HCT116 (cell line): ENCODE data around the gene PSORS1C1. TPM values are rescaled to one million over a fixed set of nuclear protein-coding genes. Genes with fewer than 3 reads are reported as not detected.

Source experiments
- ATAC-seq: fragments of 200-7000 bp; cut with Tn5 transposase; 2 replicates; pipeline ENCODE4 v1.9.1; 2020; ENCODE audit warnings: mild to moderate bottlenecking, moderate library complexity
- BruUV-seq: library from RNA; stranded (reverse); fragments of 400-500 nt; replicated peaks from 2 replicates; lab custom pipeline; 2021; lab: Mats Ljungman, UMichigan
- CTCF ChIA-PET: fragments of 300-600 bp; sonication (Branson Sonifier 250); formaldehyde crosslinking; loops from one replicate; lab custom pipeline; 2021; ENCODE audit warnings: antibody characterized with exemption; lab: Charles Lee
- POLR2A ChIA-PET: fragments of 300-600, 350-600 bp; sonication (Branson Sonifier 250); formaldehyde crosslinking; loops from one replicate; lab custom pipeline; 2021; ENCODE audit warnings: antibody characterized with exemption; lab: Charles Lee
- RAD21 ChIA-PET, 2 experiments: fragments of 300-600 bp; sonication (Branson Sonifier 250); formaldehyde crosslinking; loops; one replicate each; lab custom pipeline; 2023; ENCODE audit warnings: low total read pairs in 2 of 2; ENCODE audit not compliant: uncharacterized antibody in 2 of 2, unreplicated experiment in 2 of 2, low non-redundant PET in 1 of 2; lab: Charles Lee
- DNase-seq: peaks from one replicate; pipeline ENCODE4 v3.0.0-alpha.2; 2010; ENCODE audit warnings: low read depth, low spot score
- H2AFZ ChIP-seq: fragments of 200-600 bp; shearing (Covaris generic), sonication (generic); 2 replicates; pipeline ENCODE4 v1.6.1; 2017; ENCODE audit warnings: low read depth, mixed run types, mixed read lengths, antibody characterized with exemption, low read length; ENCODE audit not compliant: poor library complexity, severe bottlenecking
- H3K27ac ChIP-seq: 2 replicates; pipeline ENCODE4 v1.5.1; 2012; ENCODE audit warnings: low read depth, low read length
- H3K27me3 ChIP-seq: fragments of 200-600 bp; sonication (generic); 2 replicates; pipeline ENCODE4 v1.6.1; 2016; ENCODE audit warnings: mixed run types, low read length, mixed read lengths; ENCODE audit not compliant: insufficient read depth
- H3K36me3 ChIP-seq, 2 experiments: fragments of 200-500 bp in 1 of 2; fragments of 200-600 bp in 1 of 2; sonication (Bioruptor generic) in 1 of 2; sonication (generic) in 1 of 2; 2 replicates each; pipeline versions ENCODE4 v1.5.1 to v1.6.1; 2014 to 2016; ENCODE audit warnings: low read length in 2 of 2, inconsistent platforms in 1 of 2, mixed read lengths in 1 of 2, mixed run types in 1 of 2; ENCODE audit not compliant: insufficient read depth in 2 of 2, control insufficient read depth in 1 of 2
- H3K4me1 ChIP-seq, 2 experiments: fragments of 200-600 bp in 1 of 2; sonication (generic) in 1 of 2; 2 replicates each; pipeline versions ENCODE4 v1.5.1 to v1.6.1; 2012 to 2017; ENCODE audit warnings: low read length in 2 of 2, inconsistent platforms in 1 of 2, mild to moderate bottlenecking in 1 of 2, mixed read lengths in 1 of 2, mixed run types in 1 of 2, moderate library complexity in 1 of 2; ENCODE audit not compliant: insufficient read depth in 2 of 2, control insufficient read depth in 1 of 2
- H3K4me2 ChIP-seq: fragments of 200-600 bp; sonication (generic); 2 replicates; pipeline ENCODE4 v1.6.1; 2017; ENCODE audit warnings: mixed run types, low read length, mixed read lengths
- H3K4me3 ChIP-seq, 2 experiments: fragments of 200-600 bp in 1 of 2; sonication (generic) in 1 of 2; replicated peaks in 1 of 2; 2 replicates each; pipeline ENCODE4 v1.5.1; 2011 to 2016; ENCODE audit warnings: low read length in 2 of 2, control low read depth in 1 of 2, low read depth in 1 of 2, mild to moderate bottlenecking in 1 of 2, mixed read lengths in 1 of 2, mixed run types in 1 of 2
- H3K79me2 ChIP-seq: fragments of 200-600 bp; sonication (generic); 2 replicates; pipeline ENCODE4 v1.6.1; 2017; ENCODE audit warnings: mild to moderate bottlenecking, mixed run types, low read length, moderate library complexity, mixed read lengths; ENCODE audit not compliant: insufficient read depth
- H3K9ac ChIP-seq: fragments of 200-600 bp; sonication (generic); 2 replicates; pipeline ENCODE4 v1.6.1; 2016; ENCODE audit warnings: low read length, mixed read lengths
- H3K9me2 ChIP-seq: fragments of 200-600 bp; sonication (generic), shearing (Covaris generic); 2 replicates; pipeline ENCODE4 v1.6.1; 2017; ENCODE audit warnings: mixed run types, mild to moderate bottlenecking, moderate library complexity; ENCODE audit not compliant: insufficient read depth
- H3K9me3 ChIP-seq, 2 experiments: fragments of 200-500 bp in 1 of 2; fragments of 200-600 bp in 1 of 2; sonication (Bioruptor generic) in 1 of 2; sonication (generic) in 1 of 2; 2 replicates each; pipeline ENCODE4 v1.6.1; 2014 to 2017; ENCODE audit warnings: low read length in 2 of 2, mixed read lengths in 2 of 2, inconsistent platforms in 1 of 2, low read depth in 1 of 2, mild to moderate bottlenecking in 1 of 2, mixed run types in 1 of 2, moderate library complexity in 1 of 2; ENCODE audit not compliant: control insufficient read depth in 1 of 2, insufficient read depth in 1 of 2
- H4K20me1 ChIP-seq: fragments of 200-600 bp; sonication (generic), shearing (Covaris generic); 2 replicates; pipeline ENCODE4 v1.6.1; 2017; ENCODE audit warnings: mixed run types, mild to moderate bottlenecking, moderate library complexity; ENCODE audit not compliant: insufficient read depth
- CEBPB ChIP-seq: IDR thresholded peaks from 2 replicates; pipeline ENCODE4 v1.6.1; 2012; ENCODE audit warnings: low read depth
- EGR1 ChIP-seq: IDR thresholded peaks from 2 replicates; pipeline ENCODE4 v1.6.1; 2012; ENCODE audit warnings: low read depth
- ELF1 ChIP-seq: IDR thresholded peaks from 2 replicates; pipeline ENCODE4 v1.6.1; 2012; ENCODE audit warnings: low read depth, borderline replicate concordance
- EZH2 ChIP-seq: fragments of 200-600 bp; sonication (generic); IDR thresholded peaks from 2 replicates; pipeline ENCODE4 v1.6.1; 2017; ENCODE audit warnings: antibody characterized with exemption, mixed run types
- EZH2phosphoT487 ChIP-seq: fragments of 200-600 bp; IDR thresholded peaks from 2 replicates; pipeline ENCODE4 v1.6.1; 2018; ENCODE audit warnings: antibody characterized with exemption, borderline replicate concordance
- FOSL1 ChIP-seq: IDR thresholded peaks from 2 replicates; pipeline ENCODE4 v1.6.1; 2012; ENCODE audit warnings: low read depth
- JUND ChIP-seq: IDR thresholded peaks from 2 replicates; pipeline ENCODE4 v1.6.1; 2012
- POLR2A ChIP-seq: IDR thresholded peaks from 2 replicates; pipeline ENCODE4 v1.7.0; 2011; ENCODE audit warnings: borderline replicate concordance; ENCODE audit not compliant: insufficient read depth, insufficient read length; ENCODE audit errors: extremely low read depth
- POLR2AphosphoS5 ChIP-seq: IDR thresholded peaks from 2 replicates; pipeline ENCODE4 v1.6.1; 2011; ENCODE audit warnings: mild to moderate bottlenecking, low read depth, low read length, moderate library complexity
- RAD21 ChIP-seq: IDR thresholded peaks from 2 replicates; pipeline ENCODE4 v1.6.1; 2012; ENCODE audit warnings: low read depth, mild to moderate bottlenecking
- SP1 ChIP-seq: IDR thresholded peaks from 2 replicates; pipeline ENCODE4 v1.6.1; 2012; ENCODE audit warnings: low read depth
- SRF ChIP-seq: IDR thresholded peaks from 2 replicates; pipeline ENCODE4 v1.6.1; 2012; ENCODE audit warnings: low read depth
- TCF7L2 ChIP-seq: IDR thresholded peaks from 2 replicates; pipeline ENCODE4 v1.7.0; 2011; ENCODE audit warnings: borderline replicate concordance, inconsistent platforms; ENCODE audit not compliant: insufficient read depth, insufficient read length; ENCODE audit errors: extremely low read depth
- YY1 ChIP-seq: IDR thresholded peaks from 2 replicates; pipeline ENCODE4 v1.6.1; 2011; ENCODE audit warnings: low read length, low read depth, moderate library complexity, mild to moderate bottlenecking; ENCODE audit not compliant: insufficient replicate concordance; ENCODE audit errors: extremely low read depth
- ZFX ChIP-seq: fragments of 450-650 bp; IDR thresholded peaks from 2 replicates; pipeline ENCODE4 v1.6.1; 2017
- ZNF274 ChIP-seq: fragments of 200-500 bp; sonication (Bioruptor generic); IDR thresholded peaks from 2 replicates; pipeline ENCODE4 v1.6.1; 2014; ENCODE audit warnings: mild to moderate bottlenecking, low read depth, low read length, inconsistent platforms
- intact Hi-C: fragments of 100-400 bp; cut with micrococcal nuclease; formaldehyde crosslinking; loops from 2 replicates; pipeline ENCODE4 v1.10.0; 2022
- total RNA-seq: library from RNA; stranded (reverse); gene quantifications from one replicate; pipeline ENCODE4 v1.2.1, GENCODE V29; 2021; ENCODE audit not compliant: unreplicated experiment
- TF ChIP-seq, protein P1 (sequence below): IDR thresholded peaks from 2 replicates; pipeline ENCODE4 v1.6.1; 2012; ENCODE audit warnings: low read depth
- TF ChIP-seq, protein P2 (sequence below): IDR thresholded peaks from 2 replicates; pipeline ENCODE4 v1.6.1; 2012
- TF ChIP-seq, protein P3 (sequence below): IDR thresholded peaks from 2 replicates; pipeline ENCODE4 v1.6.1; 2011; ENCODE audit warnings: mild to moderate bottlenecking, low read length, moderate library complexity; ENCODE audit not compliant: insufficient replicate concordance; ENCODE audit errors: extremely low read depth
- TF ChIP-seq, protein P4 (sequence below), 3 experiments: fragments of 200-600 bp in 1 of 3; sonication (generic) in 1 of 3; IDR thresholded peaks in 2 of 3; conservative IDR thresholded peaks in 1 of 3; 2 replicates each; pipeline ENCODE4 v1.5.1; 2012 to 2017; ENCODE audit warnings: low read depth in 2 of 3, low read length in 2 of 3, antibody characterized with exemption in 1 of 3, borderline replicate concordance in 1 of 3, control low read depth in 1 of 3, mild to moderate bottlenecking in 1 of 3, mixed read lengths in 1 of 3, mixed run types in 1 of 3, moderate library complexity in 1 of 3; ENCODE audit not compliant: insufficient read depth in 1 of 3

Gene PSORS1C1
- total RNA-seq, 1 experiment from 2014 or later = 9.8 TPM

DNA sequence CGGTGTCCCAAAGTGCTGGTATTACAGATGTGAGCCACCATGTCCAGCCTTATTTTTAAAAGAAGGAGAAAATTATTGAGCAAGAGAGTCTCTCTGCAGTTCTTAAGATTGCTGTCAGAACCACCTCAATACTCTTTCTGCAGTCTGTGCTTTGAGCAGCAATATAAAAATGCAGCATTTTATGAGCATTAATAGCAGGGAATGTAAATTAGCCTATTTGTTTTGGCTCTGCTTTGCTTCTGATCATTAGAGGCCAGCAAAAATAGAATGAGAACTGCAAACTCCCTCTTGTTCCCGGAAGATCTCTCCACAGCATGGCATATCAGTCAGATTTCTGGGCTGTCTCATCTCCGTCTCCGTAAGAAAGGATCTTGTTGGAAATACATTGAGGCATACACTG is 38.0 kb upstream of the PSORS1C1 start:
- no peak overlapping the region for H3K27ac ChIP-seq
- RAD21 ChIA-PET = no interaction called here
- TF ChIP-seq ZNF274 = no peak
- TF ChIP-seq, protein P1, sequence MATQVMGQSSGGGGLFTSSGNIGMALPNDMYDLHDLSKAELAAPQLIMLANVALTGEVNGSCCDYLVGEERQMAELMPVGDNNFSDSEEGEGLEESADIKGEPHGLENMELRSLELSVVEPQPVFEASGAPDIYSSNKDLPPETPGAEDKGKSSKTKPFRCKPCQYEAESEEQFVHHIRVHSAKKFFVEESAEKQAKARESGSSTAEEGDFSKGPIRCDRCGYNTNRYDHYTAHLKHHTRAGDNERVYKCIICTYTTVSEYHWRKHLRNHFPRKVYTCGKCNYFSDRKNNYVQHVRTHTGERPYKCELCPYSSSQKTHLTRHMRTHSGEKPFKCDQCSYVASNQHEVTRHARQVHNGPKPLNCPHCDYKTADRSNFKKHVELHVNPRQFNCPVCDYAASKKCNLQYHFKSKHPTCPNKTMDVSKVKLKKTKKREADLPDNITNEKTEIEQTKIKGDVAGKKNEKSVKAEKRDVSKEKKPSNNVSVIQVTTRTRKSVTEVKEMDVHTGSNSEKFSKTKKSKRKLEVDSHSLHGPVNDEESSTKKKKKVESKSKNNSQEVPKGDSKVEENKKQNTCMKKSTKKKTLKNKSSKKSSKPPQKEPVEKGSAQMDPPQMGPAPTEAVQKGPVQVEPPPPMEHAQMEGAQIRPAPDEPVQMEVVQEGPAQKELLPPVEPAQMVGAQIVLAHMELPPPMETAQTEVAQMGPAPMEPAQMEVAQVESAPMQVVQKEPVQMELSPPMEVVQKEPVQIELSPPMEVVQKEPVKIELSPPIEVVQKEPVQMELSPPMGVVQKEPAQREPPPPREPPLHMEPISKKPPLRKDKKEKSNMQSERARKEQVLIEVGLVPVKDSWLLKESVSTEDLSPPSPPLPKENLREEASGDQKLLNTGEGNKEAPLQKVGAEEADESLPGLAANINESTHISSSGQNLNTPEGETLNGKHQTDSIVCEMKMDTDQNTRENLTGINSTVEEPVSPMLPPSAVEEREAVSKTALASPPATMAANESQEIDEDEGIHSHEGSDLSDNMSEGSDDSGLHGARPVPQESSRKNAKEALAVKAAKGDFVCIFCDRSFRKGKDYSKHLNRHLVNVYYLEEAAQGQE = no peak
- TF ChIP-seq ZFX = no peak
- TF ChIP-seq JUND = no peak
- TF ChIP-seq, protein P2, sequence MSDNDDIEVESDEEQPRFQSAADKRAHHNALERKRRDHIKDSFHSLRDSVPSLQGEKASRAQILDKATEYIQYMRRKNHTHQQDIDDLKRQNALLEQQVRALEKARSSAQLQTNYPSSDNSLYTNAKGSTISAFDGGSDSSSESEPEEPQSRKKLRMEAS = no peak
- TF ChIP-seq ELF1 = no peak
- no peak for TF ChIP-seq EZH2phosphoT487
- TF ChIP-seq, protein P3, sequence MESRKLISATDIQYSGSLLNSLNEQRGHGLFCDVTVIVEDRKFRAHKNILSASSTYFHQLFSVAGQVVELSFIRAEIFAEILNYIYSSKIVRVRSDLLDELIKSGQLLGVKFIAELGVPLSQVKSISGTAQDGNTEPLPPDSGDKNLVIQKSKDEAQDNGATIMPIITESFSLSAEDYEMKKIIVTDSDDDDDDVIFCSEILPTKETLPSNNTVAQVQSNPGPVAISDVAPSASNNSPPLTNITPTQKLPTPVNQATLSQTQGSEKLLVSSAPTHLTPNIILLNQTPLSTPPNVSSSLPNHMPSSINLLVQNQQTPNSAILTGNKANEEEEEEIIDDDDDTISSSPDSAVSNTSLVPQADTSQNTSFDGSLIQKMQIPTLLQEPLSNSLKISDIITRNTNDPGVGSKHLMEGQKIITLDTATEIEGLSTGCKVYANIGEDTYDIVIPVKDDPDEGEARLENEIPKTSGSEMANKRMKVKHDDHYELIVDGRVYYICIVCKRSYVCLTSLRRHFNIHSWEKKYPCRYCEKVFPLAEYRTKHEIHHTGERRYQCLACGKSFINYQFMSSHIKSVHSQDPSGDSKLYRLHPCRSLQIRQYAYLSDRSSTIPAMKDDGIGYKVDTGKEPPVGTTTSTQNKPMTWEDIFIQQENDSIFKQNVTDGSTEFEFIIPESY = no peak
- TF ChIP-seq EZH2 = no peak
- TF ChIP-seq POLR2AphosphoS5 = no peak
- TF ChIP-seq TCF7L2 = no peak
- no peak for TF ChIP-seq SRF
- TF ChIP-seq POLR2A = no peak
- TF ChIP-seq FOSL1 = no peak
- TF ChIP-seq EGR1 = no peak
- TF ChIP-seq, protein P4, sequence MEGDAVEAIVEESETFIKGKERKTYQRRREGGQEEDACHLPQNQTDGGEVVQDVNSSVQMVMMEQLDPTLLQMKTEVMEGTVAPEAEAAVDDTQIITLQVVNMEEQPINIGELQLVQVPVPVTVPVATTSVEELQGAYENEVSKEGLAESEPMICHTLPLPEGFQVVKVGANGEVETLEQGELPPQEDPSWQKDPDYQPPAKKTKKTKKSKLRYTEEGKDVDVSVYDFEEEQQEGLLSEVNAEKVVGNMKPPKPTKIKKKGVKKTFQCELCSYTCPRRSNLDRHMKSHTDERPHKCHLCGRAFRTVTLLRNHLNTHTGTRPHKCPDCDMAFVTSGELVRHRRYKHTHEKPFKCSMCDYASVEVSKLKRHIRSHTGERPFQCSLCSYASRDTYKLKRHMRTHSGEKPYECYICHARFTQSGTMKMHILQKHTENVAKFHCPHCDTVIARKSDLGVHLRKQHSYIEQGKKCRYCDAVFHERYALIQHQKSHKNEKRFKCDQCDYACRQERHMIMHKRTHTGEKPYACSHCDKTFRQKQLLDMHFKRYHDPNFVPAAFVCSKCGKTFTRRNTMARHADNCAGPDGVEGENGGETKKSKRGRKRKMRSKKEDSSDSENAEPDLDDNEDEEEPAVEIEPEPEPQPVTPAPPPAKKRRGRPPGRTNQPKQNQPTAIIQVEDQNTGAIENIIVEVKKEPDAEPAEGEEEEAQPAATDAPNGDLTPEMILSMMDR (IDR thresholded peaks at IDR 0.05 in 2 of 3, conservative IDR thresholded peaks at IDR 0.05 in 1 of 3; ENCODE audit: borderline replicate concordance in 1 of 3, insufficient read depth in 1 of 3, low read depth in 2 of 3, low read length in 2 of 3) = no peak
- TF ChIP-seq CEBPB = no peak
- no peak for TF ChIP-seq RAD21
- no peak for TF ChIP-seq SP1
- no peak for TF ChIP-seq YY1
- H4K20me1 ChIP-seq = no peaks in the 10 kb centered on the region
- peaks cover 0 to 10% of the 10 kb centered on the region in 2 experiments; a peak in 1 of 4 replicates for H3K4me1 ChIP-seq
- DNase-seq (no peak), ATAC-seq (no peak)
- H3K4me2 ChIP-seq = no peak overlapping the region
- no peaks in the 10 kb centered on the region for H3K36me3 ChIP-seq
- H3K27me3 ChIP-seq = no peaks in the 10 kb centered on the region
- H3K4me3 ChIP-seq = no peak overlapping the region
- no peaks in the 10 kb centered on the region for H3K79me2 ChIP-seq
- H3K9me3 ChIP-seq = no peaks in the 10 kb centered on the region
- BruUV-seq = no TSS peak
- POLR2A ChIA-PET = no interaction called here
- intact Hi-C loops = no loop called here
- CTCF ChIA-PET = interaction anchor here (1.5 kb wide), 1 partner anchor 61 kb away, joined by 4 read pairs; no protein-coding TSS in a partner anchor
- H3K9ac ChIP-seq = no peak overlapping the region
- no peak overlapping the region for H2AFZ ChIP-seq
- no peaks in the 10 kb centered on the region for H3K9me2 ChIP-seq
